IMR-90 (cell line): ENCODE results near the gene S100A5.

Source experiments
- POLR2A ChIP-seq: IDR thresholded peaks from 2 replicates; pipeline ENCODE4 v1.6.1; 2012; ENCODE audit warnings: mild to moderate bottlenecking, low read depth, low read length
- RAD21 ChIP-seq: IDR thresholded peaks from 2 replicates; pipeline ENCODE4 v1.6.1; 2012; ENCODE audit warnings: low read length, improper control_type of control experiment

GRCh38 chr1:153537376-153537730 lies 3.4 kb downstream of the S100A5 start:
- no peak for TF ChIP-seq POLR2A
- TF ChIP-seq RAD21: no peak
